ENCODE results near the gene CCDC149. TPM values are rescaled to one million over a fixed set of nuclear protein-coding genes. Genes with fewer than 3 reads are reported as not detected.

Gene CCDC149
- total and polyA plus RNA-seq, 2 of the 8 experiments (the other 6 are each of a cell fraction or from before 2014, with no cell fraction given) = 2.2 to 5.6 TPM

GRCh38 chr4:24858550-24858949, 54.3 kb downstream of the CCDC149 start:
- H3K79me2 ChIP-seq (ENCODE audit: control insufficient read depth in 1 of 2, insufficient read depth in 2 of 2, low read length in 2 of 2) = no peaks in the 10 kb centered on the region
- H3K4me1 ChIP-seq (replicated peaks in 1 of 4; ENCODE audit: control insufficient read depth in 3 of 4, insufficient read depth in 4 of 4, low read length in 3 of 4) = no peaks in the 10 kb centered on the region
- POLR2A ChIA-PET (ENCODE audit: partially characterized antibody) = no interaction called here
- no peak overlapping the region for H2BK120ac ChIP-seq (replicated peaks; ENCODE audit: low read depth, low read length)
- H2BK5ac ChIP-seq (ENCODE audit: low read depth, low read length) = no peak overlapping the region
- H4K5ac ChIP-seq (ENCODE audit: insufficient read length, low read depth, low read length) = no peak overlapping the region
- H3K36me3 ChIP-seq (ENCODE audit: control insufficient read depth in 2 of 4, insufficient read depth in 4 of 4, low read length in 3 of 4) = peaks cover 0 to under 1% (median 0%) of the 10 kb centered on the region in 4 experiments; a peak in 2 of 8 replicates
- H3K18ac ChIP-seq (ENCODE audit: extremely low read depth, low read length) = no peak overlapping the region
- no peak overlapping the region for H3K4ac ChIP-seq (replicated peaks; ENCODE audit: insufficient read length, low read depth, low read length)
- H4K20me1 ChIP-seq (replicated peaks in 1 of 2; ENCODE audit: control insufficient read depth in 1 of 2, insufficient read depth in 2 of 2, low read length in 2 of 2) = no peaks in the 10 kb centered on the region
- no peak overlapping the region for H2AFZ ChIP-seq (ENCODE audit: low read length)
- H2BK15ac ChIP-seq (ENCODE audit: low read length) = no peak overlapping the region
- no peaks in the 10 kb centered on the region for H3K27me3 ChIP-seq (replicated peaks in 1 of 4; ENCODE audit: control insufficient read depth in 3 of 4, extremely low read depth in 1 of 4, insufficient read depth in 3 of 4, low read length in 3 of 4)
- no peaks in the 10 kb centered on the region; a peak in 1 of 4 replicates for H3K9me3 ChIP-seq (ENCODE audit: insufficient read depth in 2 of 2, low read depth in 1 of 2, low read length in 1 of 2)
- CTCF ChIA-PET (ENCODE audit: partially characterized antibody) = interaction anchor here (1.0 to 3.6 kb wide), 3 partner anchors 8 to 122 kb away, joined by 3 to 16 read pairs (median 4); no protein-coding TSS in a partner anchor
- no peak overlapping the region for H3K56ac ChIP-seq (replicated peaks; ENCODE audit: insufficient read length, low read depth, low read length)
- no peak overlapping the region for H3K27ac ChIP-seq (ENCODE audit: low read depth, low read length)
- WGBS, 2 experiments (ENCODE audit: extremely low coverage in 1 of 2, insufficient coverage in 1 of 2, insufficient read length in 1 of 2, insufficient replicate concordance in 2 of 2, low coverage in 1 of 2, low lambda C conversion rate in 2 of 2, missing lambda C conversion rate in 1 of 2) = 83% methylated on average over 4 of the region's 4 CpGs; no CpG with 5 or more reads in 1 of the 2 experiments
- H3K23me2 ChIP-seq (ENCODE audit: low read depth, low read length) = no peaks in the 10 kb centered on the region
- H4K91ac ChIP-seq (replicated peaks; ENCODE audit: insufficient read length, low read length) = no peak overlapping the region
- FAIRE-seq = no peak
- no peak overlapping the region for H3K9ac ChIP-seq (replicated peaks in 1 of 4; ENCODE audit: extremely low read depth in 1 of 4, low read depth in 3 of 4, low read length in 3 of 4)
- no peak overlapping the region for H2AK5ac ChIP-seq (ENCODE audit: low read depth, low read length)
- no peak overlapping the region for H3K4me3 ChIP-seq (ENCODE audit: extremely low read depth in 1 of 4, insufficient read depth in 2 of 4, low read depth in 3 of 4, low read length in 4 of 4)
- H2BK12ac ChIP-seq (ENCODE audit: low read depth, low read length) = no peak overlapping the region
- H3K14ac ChIP-seq (ENCODE audit: insufficient read length) = no peak overlapping the region
- H4K8ac ChIP-seq (ENCODE audit: extremely low read depth, insufficient read depth, low read length) = no peak overlapping the region
- H3K23ac ChIP-seq (ENCODE audit: insufficient read length) = no peak overlapping the region
- no peak overlapping the region for H2BK20ac ChIP-seq (ENCODE audit: low read length)
- H3K79me1 ChIP-seq (ENCODE audit: low read depth, low read length) = no peaks in the 10 kb centered on the region
- H3K4me2 ChIP-seq (ENCODE audit: insufficient read depth in 1 of 2, low read depth in 2 of 2, low read length in 2 of 2) = no peak overlapping the region
- no peak for DNase-seq (ENCODE audit: low read depth in 1 of 2, low spot score in 2 of 2)
- no peak for TF ChIP-seq TAF1 (IDR thresholded peaks at IDR 0.05; ENCODE audit: low read depth, low read length)
- no peak for TF ChIP-seq EGR1 (IDR thresholded peaks at IDR 0.05; ENCODE audit: borderline replicate concordance, low read depth, low read length)
- TF ChIP-seq SIX5 (IDR thresholded peaks at IDR 0.05; ENCODE audit: low read depth, low read length) = no peak
- TF ChIP-seq SP1 (IDR thresholded peaks at IDR 0.05; ENCODE audit: low read depth, low read length) = no peak
- no peak for TF ChIP-seq TBP (IDR thresholded peaks at IDR 0.05; ENCODE audit: low read depth, low read length)
- TF ChIP-seq RFX5 (IDR thresholded peaks at IDR 0.05; ENCODE audit: borderline replicate concordance, low read depth, low read length) = no peak
- TF ChIP-seq CBX5 (IDR thresholded peaks at IDR 0.05; ENCODE audit: low read depth, low read length) = no peak
- no peak for TF ChIP-seq BCL11A (IDR thresholded peaks at IDR 0.05; ENCODE audit: low read depth in 2 of 2, low read length in 2 of 2)
- TF ChIP-seq GABPA (IDR thresholded peaks at IDR 0.05; ENCODE audit: borderline replicate concordance, insufficient read depth, low read length) = no peak
- TF ChIP-seq JUND (IDR thresholded peaks at IDR 0.05; ENCODE audit: low read length) = no peak
- no peak for TF ChIP-seq EZH2 (IDR thresholded peaks at IDR 0.05; ENCODE audit: low read depth, low read length, severe bottlenecking)
- no peak for TF ChIP-seq SP2 (IDR thresholded peaks at IDR 0.05; ENCODE audit: low read length)
- no peak for TF ChIP-seq SUZ12 (IDR thresholded peaks at IDR 0.05; ENCODE audit: low read length)
- TF ChIP-seq ZNF274 (IDR thresholded peaks at IDR 0.05; ENCODE audit: borderline replicate concordance, extremely low read depth, low read length) = no peak
- no peak for TF ChIP-seq CBX8 (IDR thresholded peaks at IDR 0.05; ENCODE audit: borderline replicate concordance, low read depth, low read length)
- TF ChIP-seq KDM1A (IDR thresholded peaks at IDR 0.05; ENCODE audit: borderline replicate concordance, low read length) = no peak
